ENCODE measurements around the gene F8. TPM values are rescaled to one million over a fixed set of nuclear protein-coding genes. Genes with fewer than 3 reads are reported as not detected.

The F8 gene
- total RNA-seq, 2 donors from 2014 or later: 5.5 to 6.0 TPM

- Histone ChIP-seq H3K9ac (ENCODE audit: extremely low read depth, low read length, poor library complexity, severe bottlenecking) (no peak overlapping the region), H3K36me3 (ENCODE audit: control insufficient read depth, insufficient read depth, low read length) (no peaks in the 10 kb centered on the region), H3K27ac (ENCODE audit: low read depth, low read length) (no peak overlapping the region), H3K27me3 (ENCODE audit: control insufficient read depth, insufficient read depth, low read length, poor library complexity, severe bottlenecking) (no peaks in the 10 kb centered on the region), H3K4me3 (ENCODE audit: low read length) (no peak overlapping the region), H3K4me1 (ENCODE audit: control insufficient read depth, insufficient read depth, low read length) (no peaks in the 10 kb centered on the region), H3K9me3 (ENCODE audit: control insufficient read depth, low read length) (no peaks in the 10 kb centered on the region)
- no peaks in the 10 kb centered on the region for H3K27me3 Mint-ChIP-seq (ENCODE audit: insufficient read depth)
- 95 to 100% methylated on average over 2 of the region's 2 CpGs for WGBS, 2 experiments (ENCODE audit: insufficient coverage in 1 of 2, insufficient read length in 1 of 2)
- TF ChIP-seq, protein P1, sequence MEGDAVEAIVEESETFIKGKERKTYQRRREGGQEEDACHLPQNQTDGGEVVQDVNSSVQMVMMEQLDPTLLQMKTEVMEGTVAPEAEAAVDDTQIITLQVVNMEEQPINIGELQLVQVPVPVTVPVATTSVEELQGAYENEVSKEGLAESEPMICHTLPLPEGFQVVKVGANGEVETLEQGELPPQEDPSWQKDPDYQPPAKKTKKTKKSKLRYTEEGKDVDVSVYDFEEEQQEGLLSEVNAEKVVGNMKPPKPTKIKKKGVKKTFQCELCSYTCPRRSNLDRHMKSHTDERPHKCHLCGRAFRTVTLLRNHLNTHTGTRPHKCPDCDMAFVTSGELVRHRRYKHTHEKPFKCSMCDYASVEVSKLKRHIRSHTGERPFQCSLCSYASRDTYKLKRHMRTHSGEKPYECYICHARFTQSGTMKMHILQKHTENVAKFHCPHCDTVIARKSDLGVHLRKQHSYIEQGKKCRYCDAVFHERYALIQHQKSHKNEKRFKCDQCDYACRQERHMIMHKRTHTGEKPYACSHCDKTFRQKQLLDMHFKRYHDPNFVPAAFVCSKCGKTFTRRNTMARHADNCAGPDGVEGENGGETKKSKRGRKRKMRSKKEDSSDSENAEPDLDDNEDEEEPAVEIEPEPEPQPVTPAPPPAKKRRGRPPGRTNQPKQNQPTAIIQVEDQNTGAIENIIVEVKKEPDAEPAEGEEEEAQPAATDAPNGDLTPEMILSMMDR (conservative IDR thresholded peaks at IDR 0.05): no peak
- H3K36me3 Mint-ChIP-seq (ENCODE audit: low read depth): no peaks in the 10 kb centered on the region
- no peaks in the 10 kb centered on the region for H3K4me1 Mint-ChIP-seq
- H3K9me3 Mint-ChIP-seq: peaks cover 57% of the 10 kb centered on the region
- no peak for DNase-seq
- H3K27ac Mint-ChIP-seq: no peak overlapping the region
- no peak overlapping the region for H3K4me3 Mint-ChIP-seq
These were observed 17.3 kb downstream of the F8 start for GRCh38 chrX:155005190-155005589.

DNA sequence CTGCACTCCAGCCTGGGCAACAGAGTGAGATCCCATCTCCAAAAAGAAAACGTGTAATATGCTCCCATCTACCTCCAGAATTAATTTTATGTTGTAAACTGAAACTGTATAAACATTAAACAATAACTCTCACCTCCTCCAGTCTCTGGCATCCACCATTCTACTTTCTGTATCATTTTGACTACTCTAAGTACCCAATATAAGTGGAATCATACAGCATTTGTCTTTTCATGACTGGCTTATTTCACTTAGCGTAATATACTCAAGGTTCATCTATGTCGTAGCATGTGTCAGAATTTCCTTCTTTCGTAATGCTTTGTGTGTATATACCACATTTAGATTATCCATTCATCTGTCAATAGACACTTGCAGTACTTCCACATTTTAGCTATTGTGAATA, 20.6 kb downstream of the F8 start:
- peaks cover 4% of the 10 kb centered on the region for H3K4me1 ChIP-seq (ENCODE audit: control insufficient read depth, insufficient read depth, low read length)
- no peak overlapping the region for H3K4me3 ChIP-seq (ENCODE audit: low read length)
- H3K4me3 Mint-ChIP-seq: no peak overlapping the region
- H3K9me3 ChIP-seq (ENCODE audit: control insufficient read depth, low read length): no peaks in the 10 kb centered on the region
- peaks cover 57% of the 10 kb centered on the region for H3K9me3 Mint-ChIP-seq
- no peak overlapping the region for H3K27ac Mint-ChIP-seq
- DNase-seq: no peak
- H3K27me3 Mint-ChIP-seq (ENCODE audit: insufficient read depth): no peaks in the 10 kb centered on the region
- H3K27ac ChIP-seq (ENCODE audit: low read depth, low read length): no peak overlapping the region
- H3K36me3 ChIP-seq (ENCODE audit: control insufficient read depth, insufficient read depth, low read length): no peaks in the 10 kb centered on the region
- H3K27me3 ChIP-seq (ENCODE audit: control insufficient read depth, insufficient read depth, low read length, poor library complexity, severe bottlenecking): no peaks in the 10 kb centered on the region
- 98 to 100% methylated on average over 2 to 3 of the region's 4 CpGs for WGBS, 2 experiments (ENCODE audit: insufficient coverage in 1 of 2, insufficient read length in 1 of 2)
- H3K36me3 Mint-ChIP-seq (ENCODE audit: low read depth): no peaks in the 10 kb centered on the region
- TF ChIP-seq, protein P1 (conservative IDR thresholded peaks at IDR 0.05): no peak
- H3K4me1 Mint-ChIP-seq: peaks cover 3% of the 10 kb centered on the region
- H3K9ac ChIP-seq (ENCODE audit: extremely low read depth, low read length, poor library complexity, severe bottlenecking): no peak overlapping the region

- no peak for DNase-seq
- Mint-ChIP-seq H3K4me1 (peaks cover 3% of the 10 kb centered on the region), H3K4me3 (no peak overlapping the region), H3K36me3 (ENCODE audit: low read depth) (no peaks in the 10 kb centered on the region), H3K27me3 (ENCODE audit: insufficient read depth) (no peaks in the 10 kb centered on the region), H3K27ac (no peak overlapping the region), H3K9me3 (peaks cover 64% of the 10 kb centered on the region)
- no peaks in the 10 kb centered on the region for H3K9me3 ChIP-seq (ENCODE audit: control insufficient read depth, low read length)
- H3K27ac ChIP-seq (ENCODE audit: low read depth, low read length): no peak overlapping the region
- peaks cover 4% of the 10 kb centered on the region for H3K4me1 ChIP-seq (ENCODE audit: control insufficient read depth, insufficient read depth, low read length)
- no peaks in the 10 kb centered on the region for H3K27me3 ChIP-seq (ENCODE audit: control insufficient read depth, insufficient read depth, low read length, poor library complexity, severe bottlenecking)
- no peaks in the 10 kb centered on the region for H3K36me3 ChIP-seq (ENCODE audit: control insufficient read depth, insufficient read depth, low read length)
- H3K9ac ChIP-seq (ENCODE audit: extremely low read depth, low read length, poor library complexity, severe bottlenecking): no peak overlapping the region
- H3K4me3 ChIP-seq (ENCODE audit: low read length): no peak overlapping the region
- TF ChIP-seq, protein P1 (conservative IDR thresholded peaks at IDR 0.05): no peak
- WGBS, 2 experiments (ENCODE audit: insufficient coverage in 1 of 2, insufficient read length in 1 of 2): no CpG with 5 or more reads among the region's 1 CpG
These were observed 21.7 kb downstream of the F8 start for GRCh38 chrX:155000841-155001240.
